Measurements from ENCODE around the gene NLRC3. TPM values are rescaled to one million over a fixed set of nuclear protein-coding genes. Genes with fewer than 3 reads are reported as not detected.

Gene NLRC3
- total RNA-seq, 1 donor from 2014 or later, result not detected

DNA sequence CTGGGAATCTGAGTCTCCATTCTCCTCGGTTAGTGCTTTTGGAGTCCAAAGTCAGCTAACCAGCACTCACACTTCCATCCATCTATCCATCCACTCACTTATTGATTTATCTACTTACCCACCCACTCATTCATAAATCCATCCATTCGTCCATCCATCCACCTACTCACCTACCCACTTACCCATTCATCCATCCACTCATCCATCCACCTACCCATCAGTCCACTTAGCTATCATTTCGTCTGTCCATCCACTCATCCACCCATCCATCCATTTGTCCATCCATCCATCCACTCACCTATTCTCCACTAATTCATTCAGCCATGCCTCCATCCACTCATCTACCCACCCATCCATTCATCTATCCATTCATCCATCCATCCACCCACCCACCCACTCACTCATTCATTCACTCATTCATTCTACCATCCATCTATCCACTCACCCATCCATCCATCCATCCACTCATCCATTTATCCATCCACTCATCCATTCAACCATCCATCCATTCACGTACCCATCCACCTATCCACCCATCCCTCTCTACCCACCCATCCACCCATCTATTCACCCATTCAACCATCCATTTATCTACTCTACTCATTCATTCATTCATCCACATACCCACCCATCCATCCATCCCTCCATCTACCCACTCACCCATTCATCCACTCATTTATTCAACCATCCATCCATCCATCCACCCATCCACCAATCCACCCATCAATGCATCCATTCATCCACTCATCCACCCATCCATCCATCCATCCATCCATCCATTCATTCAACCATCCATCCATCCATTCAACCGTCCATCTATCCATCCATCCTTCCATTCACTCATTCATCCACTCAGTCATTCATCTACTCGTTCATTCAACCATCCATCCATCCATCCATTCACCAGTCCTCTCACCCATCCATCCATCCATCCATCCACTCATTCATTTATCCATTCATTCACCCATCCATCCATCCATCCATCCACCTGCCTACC is 26.1 kb downstream of the NLRC3 start:
- no peak overlapping the region for H3K27ac Mint-ChIP-seq (ENCODE audit: unreplicated experiment)
- no peak for DNase-seq (ENCODE audit: low read depth, low spot score)
- H3K4me3 Mint-ChIP-seq, result no peak overlapping the region
- H3K4me1 Mint-ChIP-seq, result peaks cover 5% of the 10 kb centered on the region
- peaks cover 15% of the 10 kb centered on the region for H3K9me3 Mint-ChIP-seq
- no peaks in the 10 kb centered on the region for H3K36me3 Mint-ChIP-seq (ENCODE audit: low read depth)
- TF ChIP-seq, protein P1, sequence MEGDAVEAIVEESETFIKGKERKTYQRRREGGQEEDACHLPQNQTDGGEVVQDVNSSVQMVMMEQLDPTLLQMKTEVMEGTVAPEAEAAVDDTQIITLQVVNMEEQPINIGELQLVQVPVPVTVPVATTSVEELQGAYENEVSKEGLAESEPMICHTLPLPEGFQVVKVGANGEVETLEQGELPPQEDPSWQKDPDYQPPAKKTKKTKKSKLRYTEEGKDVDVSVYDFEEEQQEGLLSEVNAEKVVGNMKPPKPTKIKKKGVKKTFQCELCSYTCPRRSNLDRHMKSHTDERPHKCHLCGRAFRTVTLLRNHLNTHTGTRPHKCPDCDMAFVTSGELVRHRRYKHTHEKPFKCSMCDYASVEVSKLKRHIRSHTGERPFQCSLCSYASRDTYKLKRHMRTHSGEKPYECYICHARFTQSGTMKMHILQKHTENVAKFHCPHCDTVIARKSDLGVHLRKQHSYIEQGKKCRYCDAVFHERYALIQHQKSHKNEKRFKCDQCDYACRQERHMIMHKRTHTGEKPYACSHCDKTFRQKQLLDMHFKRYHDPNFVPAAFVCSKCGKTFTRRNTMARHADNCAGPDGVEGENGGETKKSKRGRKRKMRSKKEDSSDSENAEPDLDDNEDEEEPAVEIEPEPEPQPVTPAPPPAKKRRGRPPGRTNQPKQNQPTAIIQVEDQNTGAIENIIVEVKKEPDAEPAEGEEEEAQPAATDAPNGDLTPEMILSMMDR (conservative IDR thresholded peaks at IDR 0.05), result no peak
- no peaks in the 10 kb centered on the region for H3K27me3 Mint-ChIP-seq (ENCODE audit: low read depth)

DNA sequence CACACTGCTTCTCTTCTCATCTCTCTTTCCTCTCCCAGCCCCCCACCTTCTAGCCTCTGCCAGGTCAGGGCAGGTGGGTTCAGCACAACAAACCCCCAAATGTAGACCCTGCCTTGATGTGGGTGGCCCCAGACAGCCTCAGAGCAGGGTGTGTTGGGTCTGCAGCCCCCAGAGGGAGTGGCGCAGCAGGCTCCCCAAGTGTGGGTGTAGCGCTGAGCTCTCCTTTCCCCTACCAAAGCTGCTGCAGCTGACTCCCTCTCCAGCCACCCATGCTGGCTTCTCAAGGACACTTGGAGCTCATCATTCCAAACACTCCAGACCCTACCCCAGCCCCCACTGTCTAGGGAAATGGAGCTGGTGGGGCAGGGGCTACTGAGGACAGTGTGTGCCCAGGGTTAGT is 27.3 kb downstream of the NLRC3 start:
- no peak overlapping the region for H3K27ac Mint-ChIP-seq (ENCODE audit: unreplicated experiment)
- H3K9me3 Mint-ChIP-seq, result peaks cover 15% of the 10 kb centered on the region
- H3K4me3 Mint-ChIP-seq, result no peak overlapping the region
- TF ChIP-seq, protein P1 (conservative IDR thresholded peaks at IDR 0.05), result no peak
- H3K27me3 Mint-ChIP-seq (ENCODE audit: low read depth), result no peaks in the 10 kb centered on the region
- H3K4me1 Mint-ChIP-seq, result peaks cover 5% of the 10 kb centered on the region
- no peak for DNase-seq (ENCODE audit: low read depth, low spot score)
- H3K36me3 Mint-ChIP-seq (ENCODE audit: low read depth), result no peaks in the 10 kb centered on the region

DNA sequence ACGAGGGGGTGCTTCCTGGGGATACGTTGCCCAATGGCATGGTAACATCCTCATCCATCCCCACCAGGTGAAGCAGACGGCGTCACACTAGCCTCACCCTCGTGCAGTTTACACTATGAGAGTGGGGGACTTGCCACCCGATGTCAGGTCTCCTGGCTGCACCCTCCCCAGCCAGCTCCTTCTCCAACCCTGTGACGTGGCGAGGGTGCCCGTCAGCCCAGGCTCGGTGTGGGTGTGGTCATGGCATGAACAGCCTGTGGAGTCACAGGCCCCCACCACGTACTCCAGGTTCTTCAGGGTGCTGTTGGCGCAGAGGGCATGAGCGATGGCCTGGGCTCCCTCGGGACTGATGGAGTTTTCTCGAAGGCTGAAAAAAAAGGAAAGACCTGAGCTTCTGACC is 28.3 kb downstream of the NLRC3 start:
- no peak overlapping the region for H3K4me3 Mint-ChIP-seq
- peaks cover 15% of the 10 kb centered on the region for H3K9me3 Mint-ChIP-seq

DNA sequence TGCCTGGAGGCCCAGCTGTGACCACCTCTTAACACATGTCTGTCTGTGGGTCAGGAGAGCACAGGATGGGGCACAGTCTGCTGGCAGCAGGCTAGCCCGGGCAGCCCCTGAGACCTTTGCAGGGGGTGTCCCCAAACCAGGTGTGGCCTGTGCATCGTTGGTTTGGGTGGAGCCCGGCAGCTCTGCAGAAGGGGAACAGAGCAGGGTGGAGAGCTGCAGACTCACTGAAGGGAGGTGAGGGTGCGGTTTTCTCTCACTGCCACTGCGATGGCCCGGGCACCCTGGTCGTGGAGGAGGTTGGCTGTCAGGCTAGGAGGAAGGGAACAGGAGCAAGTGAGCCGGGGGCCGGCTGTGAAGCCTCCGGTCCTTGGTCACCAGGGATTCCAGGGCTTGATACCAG is 28.8 kb downstream of the NLRC3 start:
- Mint-ChIP-seq H3K4me1 (peaks cover 10% of the 10 kb centered on the region), H3K27ac (ENCODE audit: unreplicated experiment) (no peak overlapping the region), H3K36me3 (ENCODE audit: low read depth) (no peaks in the 10 kb centered on the region), H3K4me3 (no peak overlapping the region), H3K27me3 (ENCODE audit: low read depth) (no peaks in the 10 kb centered on the region), H3K9me3 (peaks cover 15% of the 10 kb centered on the region)
- TF ChIP-seq, protein P1 (conservative IDR thresholded peaks at IDR 0.05), result no peak
- no peak for DNase-seq (ENCODE audit: low read depth, low spot score)

More for the DNA sequence above, 28.3 kb downstream of the NLRC3 start:
- TF ChIP-seq, protein P1 (conservative IDR thresholded peaks at IDR 0.05), result no peak
- H3K36me3 Mint-ChIP-seq (ENCODE audit: low read depth), result no peaks in the 10 kb centered on the region
- DNase-seq (ENCODE audit: low read depth, low spot score), result no peak
- H3K27me3 Mint-ChIP-seq (ENCODE audit: low read depth), result no peaks in the 10 kb centered on the region
- no peak overlapping the region for H3K27ac Mint-ChIP-seq (ENCODE audit: unreplicated experiment)
- H3K4me1 Mint-ChIP-seq, result peaks cover 10% of the 10 kb centered on the region

DNA sequence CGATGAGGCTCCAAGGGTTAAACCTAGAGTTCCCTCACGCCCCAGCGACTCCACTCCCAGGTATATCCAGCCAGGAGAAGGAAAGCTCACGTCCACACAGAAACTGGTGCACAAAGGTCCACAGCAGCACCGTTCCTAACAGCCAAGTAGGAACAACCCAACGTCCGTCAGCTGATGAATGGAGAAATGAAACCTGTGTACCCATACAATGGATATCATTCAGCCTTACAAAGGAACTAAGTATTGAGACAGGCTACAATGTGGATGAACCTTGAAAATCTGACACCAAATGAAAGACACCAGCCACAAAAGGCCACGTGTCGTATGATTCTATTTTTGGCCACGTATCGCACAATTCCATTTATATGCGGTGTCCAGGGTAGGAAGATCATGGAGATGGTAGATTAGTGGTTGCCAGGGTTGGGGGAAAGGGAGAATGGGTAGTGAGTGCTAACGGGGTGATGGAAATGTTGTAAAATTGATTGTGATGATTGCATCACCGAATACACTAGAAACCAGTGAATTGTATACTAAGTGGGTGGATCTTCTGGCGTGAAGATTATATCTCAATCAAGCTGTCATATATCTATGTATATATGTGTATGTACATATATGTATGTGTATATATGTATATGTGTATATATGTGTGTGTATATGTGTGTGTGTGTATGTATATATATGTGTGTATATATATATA is 30.1 kb downstream of the NLRC3 start:
- no peak for DNase-seq (ENCODE audit: low read depth, low spot score)

More for the DNA sequence above, 30.1 kb downstream of the NLRC3 start:
- Mint-ChIP-seq H3K9me3 (peaks cover 14% of the 10 kb centered on the region), H3K4me1 (peaks cover 5% of the 10 kb centered on the region), H3K27ac (ENCODE audit: unreplicated experiment) (no peak overlapping the region), H3K27me3 (ENCODE audit: low read depth) (no peaks in the 10 kb centered on the region), H3K4me3 (no peak overlapping the region), H3K36me3 (ENCODE audit: low read depth) (no peaks in the 10 kb centered on the region)
- TF ChIP-seq, protein P1 (conservative IDR thresholded peaks at IDR 0.05), result no peak

Measured in neural crest cell (in vitro differentiated cells).